Measurements from ENCODE around the gene GFPT1.

- TF ChIP-seq POLR2A (IDR thresholded peaks at IDR 0.05; ENCODE audit: low read length) (no peak), GATA1 (IDR thresholded peaks at IDR 0.05; ENCODE audit: low read depth, low read length) (no peak)
Measured at GRCh38 chr2:69305166-69305565, 81.9 kb downstream of the GFPT1 start.
